ENCODE measurements around the gene EHD4. TPM values are rescaled to one million over a fixed set of nuclear protein-coding genes. Genes with fewer than 3 reads are reported as not detected.

The EHD4 gene
- total and polyA plus RNA-seq, 2 donors (not counting 1 experiment from before 2014, with no cell fraction given), result 19.3 to 22.0 TPM

DNA sequence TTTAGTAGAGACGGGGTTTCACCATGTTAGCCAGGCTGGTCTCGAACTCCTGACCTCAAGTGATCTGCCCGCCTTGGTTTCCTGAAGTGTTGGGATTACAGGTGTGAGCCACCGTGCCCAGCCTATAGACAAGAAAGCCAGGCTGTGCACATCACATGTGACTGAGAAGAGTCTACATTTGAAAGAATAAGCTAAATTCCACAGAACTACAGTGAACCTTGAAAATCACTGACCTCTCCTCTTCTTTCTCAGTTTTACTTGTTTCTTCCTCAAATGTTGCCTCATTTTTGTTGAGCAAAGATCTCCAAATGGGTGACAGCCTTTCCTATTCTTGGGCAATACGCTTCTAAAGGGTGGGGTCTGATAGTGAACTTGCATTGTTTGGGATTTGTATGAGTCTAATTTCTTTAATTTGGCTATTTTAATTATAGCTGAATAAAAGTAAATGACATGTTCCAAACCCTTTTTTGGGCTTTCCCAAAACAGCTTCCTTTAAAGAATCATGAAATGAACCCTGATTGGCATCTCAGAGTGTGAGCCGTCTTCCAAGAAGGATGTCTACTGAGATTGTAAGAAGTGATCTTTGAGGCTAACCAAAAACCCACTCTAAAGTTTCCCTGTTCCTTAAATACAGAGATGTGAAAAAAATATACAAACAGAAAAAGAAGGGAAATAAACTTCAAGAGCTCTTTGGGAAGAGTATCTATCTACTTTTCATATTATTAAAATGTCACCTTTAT lies 56.9 kb downstream of the EHD4 start:
- H3K79me2 ChIP-seq (ENCODE audit: control insufficient read depth, insufficient read depth, low read length), result no peaks in the 10 kb centered on the region

DNA sequence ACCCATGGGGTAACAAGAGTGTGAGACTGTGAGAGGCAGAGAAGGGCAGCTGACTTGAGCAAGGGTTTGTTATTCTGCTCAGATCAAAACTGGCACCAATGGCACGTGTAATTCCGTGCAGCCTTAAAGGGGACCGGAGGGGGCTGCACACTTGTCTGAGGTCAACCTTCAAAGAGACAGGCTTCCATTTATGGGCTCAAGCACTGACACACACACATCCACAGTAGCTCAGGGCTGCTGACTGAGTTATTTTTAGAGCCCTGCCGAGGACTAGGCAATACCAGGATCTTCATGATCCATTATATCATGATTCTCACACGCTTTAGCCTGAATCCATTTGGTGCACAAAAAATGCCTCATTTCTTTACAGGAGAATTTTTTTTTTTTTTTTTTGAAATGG lies 57.9 kb downstream of the EHD4 start:
- no peak overlapping the region for H3K4me3 ChIP-seq (replicated peaks in 1 of 4; ENCODE audit: control extremely low read depth in 1 of 4, insufficient read depth in 1 of 4, low read depth in 3 of 4, low read length in 4 of 4)
- no peak overlapping the region for H3K27ac ChIP-seq (ENCODE audit: insufficient read depth, low read length)
- H3K4me2 ChIP-seq (ENCODE audit: extremely low read depth, insufficient read depth, low read length), result no peak overlapping the region
- peaks cover 6% of the 10 kb centered on the region for H3K36me3 ChIP-seq (ENCODE audit: control insufficient read depth, insufficient read depth, low read length)
- peaks cover 5% of the 10 kb centered on the region for H3K4me1 ChIP-seq (ENCODE audit: control insufficient read depth, extremely low read depth, insufficient read depth, low read length)
- H3K79me2 ChIP-seq (ENCODE audit: control insufficient read depth, insufficient read depth, low read length), result no peaks in the 10 kb centered on the region
- H3K9ac ChIP-seq (ENCODE audit: insufficient read depth, low read length), result no peak overlapping the region
- H2AFZ ChIP-seq (ENCODE audit: low read length), result no peak overlapping the region
- H4K20me1 ChIP-seq (ENCODE audit: control insufficient read depth, extremely low read depth, insufficient read depth, low read length), result no peaks in the 10 kb centered on the region
- H3K9me3 ChIP-seq (ENCODE audit: control insufficient read depth, insufficient read depth, low read depth, low read length), result no peaks in the 10 kb centered on the region
- no peak for TF ChIP-seq EZH2 (IDR thresholded peaks at IDR 0.05; ENCODE audit: low read length, missing control alignments)
- TF ChIP-seq, protein P1, sequence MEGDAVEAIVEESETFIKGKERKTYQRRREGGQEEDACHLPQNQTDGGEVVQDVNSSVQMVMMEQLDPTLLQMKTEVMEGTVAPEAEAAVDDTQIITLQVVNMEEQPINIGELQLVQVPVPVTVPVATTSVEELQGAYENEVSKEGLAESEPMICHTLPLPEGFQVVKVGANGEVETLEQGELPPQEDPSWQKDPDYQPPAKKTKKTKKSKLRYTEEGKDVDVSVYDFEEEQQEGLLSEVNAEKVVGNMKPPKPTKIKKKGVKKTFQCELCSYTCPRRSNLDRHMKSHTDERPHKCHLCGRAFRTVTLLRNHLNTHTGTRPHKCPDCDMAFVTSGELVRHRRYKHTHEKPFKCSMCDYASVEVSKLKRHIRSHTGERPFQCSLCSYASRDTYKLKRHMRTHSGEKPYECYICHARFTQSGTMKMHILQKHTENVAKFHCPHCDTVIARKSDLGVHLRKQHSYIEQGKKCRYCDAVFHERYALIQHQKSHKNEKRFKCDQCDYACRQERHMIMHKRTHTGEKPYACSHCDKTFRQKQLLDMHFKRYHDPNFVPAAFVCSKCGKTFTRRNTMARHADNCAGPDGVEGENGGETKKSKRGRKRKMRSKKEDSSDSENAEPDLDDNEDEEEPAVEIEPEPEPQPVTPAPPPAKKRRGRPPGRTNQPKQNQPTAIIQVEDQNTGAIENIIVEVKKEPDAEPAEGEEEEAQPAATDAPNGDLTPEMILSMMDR (conservative IDR thresholded peaks at IDR 0.05 in 1 of 2, IDR thresholded peaks at IDR 0.05 in 1 of 2; ENCODE audit: low read depth in 1 of 2, low read length in 2 of 2), result no peak
- H3K27me3 ChIP-seq (ENCODE audit: control insufficient read depth, insufficient read depth, low read length), result no peaks in the 10 kb centered on the region
- DNase-seq (ENCODE audit: low read depth in 2 of 2), result no peak

More for the DNA sequence above, 56.9 kb downstream of the EHD4 start:
- H3K9me3 ChIP-seq (ENCODE audit: control insufficient read depth, insufficient read depth, low read depth, low read length), result no peaks in the 10 kb centered on the region
- no peak overlapping the region for H3K9ac ChIP-seq (ENCODE audit: insufficient read depth, low read length)
- TF ChIP-seq, protein P1 (conservative IDR thresholded peaks at IDR 0.05 in 1 of 2, IDR thresholded peaks at IDR 0.05 in 1 of 2; ENCODE audit: low read depth in 1 of 2, low read length in 2 of 2), result no peak
- no peak for TF ChIP-seq EZH2 (IDR thresholded peaks at IDR 0.05; ENCODE audit: low read length, missing control alignments)
- H4K20me1 ChIP-seq (ENCODE audit: control insufficient read depth, extremely low read depth, insufficient read depth, low read length), result no peaks in the 10 kb centered on the region
- no peak overlapping the region for H3K27ac ChIP-seq (ENCODE audit: insufficient read depth, low read length)
- peaks cover 9% of the 10 kb centered on the region for H3K4me1 ChIP-seq (ENCODE audit: control insufficient read depth, extremely low read depth, insufficient read depth, low read length)
- H3K4me2 ChIP-seq (ENCODE audit: extremely low read depth, insufficient read depth, low read length), result no peak overlapping the region
- no peak overlapping the region for H3K4me3 ChIP-seq (replicated peaks in 1 of 4; ENCODE audit: control extremely low read depth in 1 of 4, insufficient read depth in 1 of 4, low read depth in 3 of 4, low read length in 4 of 4)
- no peaks in the 10 kb centered on the region for H3K27me3 ChIP-seq (ENCODE audit: control insufficient read depth, insufficient read depth, low read length)
- peaks cover 6% of the 10 kb centered on the region for H3K36me3 ChIP-seq (ENCODE audit: control insufficient read depth, insufficient read depth, low read length)
- no peak for DNase-seq (ENCODE audit: low read depth in 2 of 2)
- no peak overlapping the region for H2AFZ ChIP-seq (ENCODE audit: low read length)

DNA sequence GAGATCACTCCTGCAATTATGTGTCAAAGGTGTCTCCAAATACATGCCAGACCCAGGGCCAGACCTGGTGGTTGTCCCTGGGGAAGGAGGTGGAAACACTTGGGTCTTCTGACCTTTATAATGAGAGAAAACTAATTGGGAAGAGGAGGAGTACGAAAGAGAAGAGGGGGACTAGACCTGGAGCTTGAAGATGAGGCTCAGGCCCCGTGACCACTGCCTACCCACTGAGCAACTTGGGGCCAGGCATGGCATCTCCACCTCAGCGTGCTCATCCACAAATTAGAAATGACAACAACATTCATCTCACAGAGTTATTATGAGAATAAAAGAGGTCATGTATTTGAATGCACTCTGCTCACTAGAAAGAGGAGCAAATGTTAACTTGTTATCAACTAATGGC lies 59.1 kb downstream of the EHD4 start:
- H4K20me1 ChIP-seq (ENCODE audit: control insufficient read depth, extremely low read depth, insufficient read depth, low read length), result no peaks in the 10 kb centered on the region
- H3K27me3 ChIP-seq (ENCODE audit: control insufficient read depth, insufficient read depth, low read length), result no peaks in the 10 kb centered on the region
- H2AFZ ChIP-seq (ENCODE audit: low read length), result no peak overlapping the region
- peaks cover 5% of the 10 kb centered on the region for H3K4me1 ChIP-seq (ENCODE audit: control insufficient read depth, extremely low read depth, insufficient read depth, low read length)
- no peak overlapping the region for H3K4me2 ChIP-seq (ENCODE audit: extremely low read depth, insufficient read depth, low read length)
- H3K79me2 ChIP-seq (ENCODE audit: control insufficient read depth, insufficient read depth, low read length), result no peaks in the 10 kb centered on the region
- no peak for DNase-seq (ENCODE audit: low read depth in 2 of 2)
- no peak overlapping the region for H3K4me3 ChIP-seq (replicated peaks in 1 of 4; ENCODE audit: control extremely low read depth in 1 of 4, insufficient read depth in 1 of 4, low read depth in 3 of 4, low read length in 4 of 4)
- peaks cover 9% of the 10 kb centered on the region for H3K36me3 ChIP-seq (ENCODE audit: control insufficient read depth, insufficient read depth, low read length)
- H3K9ac ChIP-seq (ENCODE audit: insufficient read depth, low read length), result no peak overlapping the region
- no peaks in the 10 kb centered on the region for H3K9me3 ChIP-seq (ENCODE audit: control insufficient read depth, insufficient read depth, low read depth, low read length)
- TF ChIP-seq EZH2 (IDR thresholded peaks at IDR 0.05; ENCODE audit: low read length, missing control alignments), result no peak
- TF ChIP-seq, protein P1 (conservative IDR thresholded peaks at IDR 0.05 in 1 of 2, IDR thresholded peaks at IDR 0.05 in 1 of 2; ENCODE audit: low read depth in 1 of 2, low read length in 2 of 2), result no peak
- no peak overlapping the region for H3K27ac ChIP-seq (ENCODE audit: insufficient read depth, low read length)

Data from fibroblast of lung (primary cell).